A549 treated with CpdA at 1 μM for 4 hours (cell line): ENCODE measurements around the gene TIMM9. TPM values are rescaled to one million over a fixed set of nuclear protein-coding genes. Genes with fewer than 3 reads are reported as not detected.

ENCODE experiments used
- total RNA-seq: library from RNA; stranded (reverse); fragments of 200-300 nt; extraction: Qiagen RNA extraction; gene quantifications from 5 replicates; pipeline ENCODE4 v1.2.3, GENCODE V29; 2022; ENCODE audit warnings: low read depth

Gene TIMM9, protein sequence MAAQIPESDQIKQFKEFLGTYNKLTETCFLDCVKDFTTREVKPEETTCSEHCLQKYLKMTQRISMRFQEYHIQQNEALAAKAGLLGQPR
- 69.0 to 82.9 TPM (median 73.2 TPM) in 5 replicates for total RNA-seq

GRCh38 chr14:58427281-58428117 lies at the start of gene TIMM9, which contains the start of gene KIAA0586:
Gene TIMM9, minus strand, starts transcription at chr14:58427531. Its CDS starts 15,586 bp downstream, at chr14:58411945.
Gene KIAA0586, plus strand, starts transcription at chr14:58427719. Its CDS starts 546 bp downstream, at chr14:58428265.

GRCh38 chr14:58395812-58396788 lies 31.2 kb downstream of the TIMM9 start, which contains the start of gene TOMM20L:
Gene TOMM20L, plus strand, starts transcription at chr14:58395930. Its CDS starts 28 bp downstream, at chr14:58395958.

Other genes starting within 250 kb of the TIMM9 start
- 44.9 to 54.9 TPM (median 47.1 TPM) in 5 replicates for gene ACTR10, start 227.4 kb downstream of the TIMM9 start, total RNA-seq
- gene PSMA3, start 182.7 kb downstream of the TIMM9 start, total RNA-seq = 198 to 273 TPM (median 205 TPM) in 5 replicates
- 3.7 to 8.3 TPM (median 5.1 TPM) in 5 replicates for gene ARID4A, start 129.0 kb downstream of the TIMM9 start, total RNA-seq
- not detected in 5 replicates for gene TOMM20L, start 31.6 kb downstream of the TIMM9 start, total RNA-seq
- gene KIAA0586, start 188 bp upstream of the TIMM9 start, total RNA-seq = 9.8 to 11.0 TPM (median 10.1 TPM) in 5 replicates
- 0.40 to 0.81 TPM (median 0.54 TPM) in 5 replicates for gene DACT1, start 210.4 kb upstream of the TIMM9 start, total RNA-seq